ENCODE data around the gene SP4.
A peak's percentile ranks its signal among the peaks of the same experiment; 100 is the strongest.
"Not testable (repeated sequence)": the region's sequence is repeated elsewhere in the genome, so short reads cannot be mapped to it uniquely, and the experiment has no call there.

The SP4 gene

GRCh38 chr7:21472029-21472428 lies 44.1 kb downstream of the SP4 start:
- peaks cover 18% of the 10 kb centered on the region for H3K4me1 Mint-ChIP-seq
- no peaks in the 10 kb centered on the region for H3K27me3 Mint-ChIP-seq
- no peak overlapping the region for H3K27ac Mint-ChIP-seq
- H3K4me3 Mint-ChIP-seq = no peak overlapping the region
- DNase-seq = no peak
- peaks cover 0 to 10% of the 10 kb centered on the region in 2 donors for H3K9me3 Mint-ChIP-seq
- ATAC-seq = no peak

- ATAC-seq (no peak), DNase-seq (no peak)
- Mint-ChIP-seq H3K4me1 (peaks cover 30% of the 10 kb centered on the region), H3K9me3 (peaks cover 0 to 4% of the 10 kb centered on the region in 2 donors), H3K4me3 (no peak overlapping the region), H3K27ac (no peak overlapping the region), H3K27me3 (no peaks in the 10 kb centered on the region)
Observed at GRCh38 chr7:21476429-21476828, 48.5 kb downstream of the SP4 start.

- ATAC-seq (no peak), DNase-seq (no peak)
- H3K9me3 Mint-ChIP-seq = no peaks in the 10 kb centered on the region
- no peak overlapping the region for H3K4me3 Mint-ChIP-seq
- H3K27me3 Mint-ChIP-seq = no peaks in the 10 kb centered on the region
- no peak overlapping the region for H3K27ac Mint-ChIP-seq
- peaks cover 12% of the 10 kb centered on the region for H3K4me1 Mint-ChIP-seq
Observed at GRCh38 chr7:21480693-21481403, 53.0 kb downstream of the SP4 start.

GRCh38 chr7:21486511-21486910 lies 58.6 kb downstream of the SP4 start:
- Mint-ChIP-seq H3K9me3 (peaks cover 8 to 9% of the 10 kb centered on the region in 2 donors), H3K4me1 (no peaks in the 10 kb centered on the region), H3K27ac (no peak overlapping the region), H3K4me3 (no peak overlapping the region), H3K27me3 (no peaks in the 10 kb centered on the region)
- DNase-seq (no peak), ATAC-seq (no peak)

- Mint-ChIP-seq H3K4me3 (no peak overlapping the region), H3K4me1 (no peaks in the 10 kb centered on the region), H3K9me3 (peaks cover 19 to 23% of the 10 kb centered on the region in 2 donors), H3K27ac (no peak overlapping the region), H3K27me3 (no peaks in the 10 kb centered on the region)
- ATAC-seq (no peak), DNase-seq (no peak)
Observed at GRCh38 chr7:21495731-21496130, 67.8 kb downstream of the SP4 start.

GRCh38 chr7:21497072-21497471 lies 69.2 kb downstream of the SP4 start:
- H3K27ac Mint-ChIP-seq = no peak overlapping the region
- no peak overlapping the region for H3K4me3 Mint-ChIP-seq
- no peak for ATAC-seq
- H3K9me3 Mint-ChIP-seq = peaks cover 18 to 20% of the 10 kb centered on the region in 2 donors
- H3K4me1 Mint-ChIP-seq = no peaks in the 10 kb centered on the region
- DNase-seq = no peak
- no peaks in the 10 kb centered on the region for H3K27me3 Mint-ChIP-seq

GRCh38 chr7:21500117-21500832 lies 72.4 kb downstream of the SP4 start:
- peaks cover 6% of the 10 kb centered on the region for H3K4me1 Mint-ChIP-seq
- no peak for ATAC-seq

GRCh38 chr7:21504021-21504420 lies 76.1 kb downstream of the SP4 start:
- no peak overlapping the region for H3K4me3 Mint-ChIP-seq
- peak overlapping the region in 1 of 2 donors; percentile 61 for H3K27ac Mint-ChIP-seq
- no peaks in the 10 kb centered on the region for H3K27me3 Mint-ChIP-seq
- peaks cover 6% of the 10 kb centered on the region for H3K4me1 Mint-ChIP-seq
- peaks cover 39 to 60% of the 10 kb centered on the region in 2 donors for H3K9me3 Mint-ChIP-seq
- DNase-seq (no peak), ATAC-seq (no peak)

More at GRCh38 chr7:21500117-21500832, 72.4 kb downstream of the SP4 start:
- no peaks in the 10 kb centered on the region for H3K27me3 Mint-ChIP-seq
- peaks cover 30 to 45% of the 10 kb centered on the region in 2 donors for H3K9me3 Mint-ChIP-seq
- H3K4me3 Mint-ChIP-seq = no peak overlapping the region
- DNase-seq = no peak
- H3K27ac Mint-ChIP-seq = no peak overlapping the region

GRCh38 chr7:21507627-21508343 lies 79.9 kb downstream of the SP4 start:
- ATAC-seq = no peak
- Mint-ChIP-seq H3K4me1 (peaks cover 4% of the 10 kb centered on the region), H3K27ac (no peak overlapping the region), H3K27me3 (no peaks in the 10 kb centered on the region), H3K4me3 (no peak overlapping the region), H3K9me3 (peaks cover 26 to 39% of the 10 kb centered on the region in 2 donors)
- DNase-seq = no peak

- no peak for DNase-seq
- Mint-ChIP-seq H3K4me3 (no peak overlapping the region), H3K4me1 (no peaks in the 10 kb centered on the region), H3K9me3 (peaks cover 24 to 33% of the 10 kb centered on the region in 2 donors), H3K27me3 (no peaks in the 10 kb centered on the region), H3K27ac (no peak overlapping the region)
- no peak for ATAC-seq
Observed at GRCh38 chr7:21508538-21508937, 80.7 kb downstream of the SP4 start.

- no peaks in the 10 kb centered on the region for H3K9me3 Mint-ChIP-seq
- ATAC-seq = no peak
- DNase-seq = no peak
- H3K4me1 Mint-ChIP-seq = no peaks in the 10 kb centered on the region
- no peaks in the 10 kb centered on the region for H3K27me3 Mint-ChIP-seq
- no peak overlapping the region for H3K27ac Mint-ChIP-seq
- no peak overlapping the region for H3K4me3 Mint-ChIP-seq
Observed at GRCh38 chr7:21514062-21514461, 86.2 kb downstream of the SP4 start.

GRCh38 chr7:21524680-21525079 lies 96.8 kb downstream of the SP4 start:
- no peak overlapping the region for H3K27ac Mint-ChIP-seq
- H3K9me3 Mint-ChIP-seq = peaks cover 0 to 8% of the 10 kb centered on the region in 2 donors
- no peak for ATAC-seq
- no peak for DNase-seq
- H3K4me1 Mint-ChIP-seq = no peaks in the 10 kb centered on the region
- H3K4me3 Mint-ChIP-seq = no peak overlapping the region
- H3K27me3 Mint-ChIP-seq = no peaks in the 10 kb centered on the region

- DNase-seq (no peak), ATAC-seq (no peak)
- Mint-ChIP-seq H3K4me1 (no peaks in the 10 kb centered on the region), H3K27me3 (no peaks in the 10 kb centered on the region), H3K27ac (no peak overlapping the region), H3K9me3 (peaks cover 0 to 8% of the 10 kb centered on the region in 2 donors), H3K4me3 (no peak overlapping the region)
Observed at GRCh38 chr7:21526007-21526406, 98.1 kb downstream of the SP4 start.

- Mint-ChIP-seq H3K4me1 (no peaks in the 10 kb centered on the region), H3K27ac (no peak overlapping the region), H3K27me3 (no peaks in the 10 kb centered on the region), H3K9me3 (peaks cover 0 to 8% of the 10 kb centered on the region in 2 donors), H3K4me3 (no peak overlapping the region)
- DNase-seq (no peak), ATAC-seq (no peak)
Observed at GRCh38 chr7:21526448-21526847, 98.6 kb downstream of the SP4 start.

- not testable (repeated sequence) for H3K4me1 Mint-ChIP-seq, H3K4me3 Mint-ChIP-seq, ATAC-seq, H3K27ac Mint-ChIP-seq, H3K27me3 Mint-ChIP-seq, DNase-seq, H3K9me3 Mint-ChIP-seq
Observed at GRCh38 chr7:21532485-21532884, 104.6 kb downstream of the SP4 start.

GRCh38 chr7:21533646-21534045 lies 105.8 kb downstream of the SP4 start:
- not testable (repeated sequence) for DNase-seq, H3K27me3 Mint-ChIP-seq, H3K4me3 Mint-ChIP-seq, ATAC-seq, H3K4me1 Mint-ChIP-seq, H3K9me3 Mint-ChIP-seq
- peak overlapping the region in 1 of 2 donors; percentile 3 for H3K27ac Mint-ChIP-seq

Data from stimulated activated naive CD8-positive, alpha-beta T cell treated with anti-CD3 and anti-CD28 coated beads, Interleukin-15, amount 100 ng/mL, for 72 hours (primary cell).